Prostate gland (tissue), 1 donor: ENCODE data around the gene EGFL6.

ENCODE experiments used
- POLR2A ChIP-seq: fragments of 450-650 bp; IDR thresholded peaks from one replicate; pipeline ENCODE4 v1.6.1; 2016; ENCODE audit warnings: antibody characterized with exemption, mild to moderate bottlenecking
- POLR2AphosphoS5 ChIP-seq: sonication (generic); formaldehyde crosslinking; IDR thresholded peaks from one replicate; pipeline ENCODE4 v1.6.1; 2017; ENCODE audit warnings: antibody characterized with exemption

GRCh38 chrX:13579661-13580060, 10.3 kb downstream of the EGFL6 start:
- TF ChIP-seq POLR2A (no peak), POLR2AphosphoS5 (no peak)
